GM21529 (cell line): ENCODE measurements around the gene ASPSCR1.

ENCODE experiments used
- ATAC-seq: cut with Tn5 transposase; IDR thresholded peaks from one replicate; pipeline ENCODE4 v1.9.1; 2021; ENCODE audit not compliant: unreplicated experiment

The ASPSCR1 gene

DNA sequence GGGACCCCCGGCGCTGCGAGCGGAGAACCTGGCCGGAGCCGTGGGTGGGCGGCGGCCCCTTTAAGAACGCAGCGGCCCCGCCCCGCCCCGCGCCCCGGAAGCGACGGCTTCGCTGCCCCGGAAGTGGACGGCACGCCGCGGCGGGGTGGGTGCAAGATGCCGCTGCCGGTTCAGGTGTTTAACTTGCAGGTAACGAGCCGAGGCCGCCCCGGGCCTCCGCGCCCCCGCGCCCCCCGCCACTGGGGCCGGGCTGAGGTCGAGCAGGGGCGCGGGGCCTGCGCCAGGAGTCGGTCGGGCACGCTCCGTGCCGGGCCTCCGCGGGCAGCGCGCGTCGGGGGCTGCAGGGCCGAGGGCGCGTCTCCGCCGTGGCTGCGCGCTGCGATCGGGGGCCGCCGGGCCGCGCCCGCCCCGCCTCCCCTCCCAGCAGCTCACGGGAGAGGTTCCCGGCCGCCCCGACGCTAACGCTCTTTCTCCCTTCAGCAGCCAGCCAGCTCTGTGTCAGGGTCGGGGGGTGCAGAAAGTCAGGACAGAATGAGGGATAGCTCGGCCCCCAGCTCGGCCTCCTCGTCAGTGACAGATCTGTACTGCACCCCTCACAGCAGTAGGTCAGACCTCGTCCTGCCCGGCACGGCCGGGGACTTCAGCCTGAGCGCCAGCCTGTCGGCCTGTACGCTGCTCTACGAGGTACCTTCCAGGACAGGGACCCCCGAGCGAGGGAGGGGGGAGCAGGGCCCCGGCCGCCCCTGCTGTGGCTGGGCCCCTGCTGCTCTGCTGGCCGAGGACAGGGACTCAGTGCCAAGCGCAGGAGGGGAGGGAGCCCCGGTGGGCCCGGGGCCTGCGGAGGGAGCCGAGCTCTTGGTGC, 74.6 kb downstream of the ASPSCR1 start, which contains the start of the genes GPS1 and RFNG:
Gene GPS1, plus strand, starts transcription at position 123 of the 862 bp plus-strand sequence. Its CDS starts 34 bp downstream, at position 157.
Gene RFNG, minus strand, starts transcription at position 36 of the 862 bp plus-strand sequence. CDS start 45 bp downstream, outside the sequence.
- peak; percentile 48 for ATAC-seq

DNA sequence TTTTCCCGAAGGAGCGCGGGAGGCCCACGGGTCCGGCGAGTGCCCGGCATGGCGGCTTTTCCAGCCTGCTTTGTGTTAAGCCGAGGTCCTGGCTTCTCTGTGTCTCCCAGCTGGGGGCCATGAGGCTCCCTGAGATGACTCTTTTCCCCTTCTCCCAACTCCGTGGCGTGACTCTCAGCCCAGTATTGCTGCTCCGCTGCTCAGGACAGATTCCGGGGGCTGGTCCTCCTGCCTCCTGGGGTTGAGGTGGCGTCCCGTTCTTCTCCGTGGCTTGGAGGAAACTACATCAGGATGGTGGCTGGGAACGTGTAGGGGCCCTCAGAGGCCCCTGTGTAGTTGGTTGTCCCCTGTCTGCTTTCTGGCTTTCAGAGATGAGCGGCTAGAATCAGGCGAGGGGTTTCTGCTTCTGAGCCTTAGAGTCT, 75.2 kb downstream of the ASPSCR1 start:
- no peak for ATAC-seq

DNA sequence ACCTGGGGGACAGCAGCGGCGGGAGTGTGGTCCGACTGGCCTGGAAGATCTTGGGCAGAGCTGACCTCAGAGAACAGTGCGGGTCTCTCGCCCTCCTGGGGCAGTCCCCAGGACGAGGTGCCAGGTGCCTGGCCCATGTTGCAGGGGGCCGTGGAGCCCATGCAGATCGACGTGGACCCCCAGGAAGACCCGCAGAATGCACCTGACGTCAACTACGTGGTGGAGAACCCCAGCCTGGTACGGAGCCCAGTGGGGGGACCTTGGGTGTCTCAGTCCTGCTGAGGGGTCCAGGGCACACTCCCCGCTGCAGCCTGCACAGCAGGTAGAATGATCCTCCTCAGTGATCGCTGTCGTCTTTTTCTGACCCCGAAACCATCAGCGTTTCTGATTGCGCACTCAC, 75.7 kb downstream of the ASPSCR1 start:
- no peak for ATAC-seq

DNA sequence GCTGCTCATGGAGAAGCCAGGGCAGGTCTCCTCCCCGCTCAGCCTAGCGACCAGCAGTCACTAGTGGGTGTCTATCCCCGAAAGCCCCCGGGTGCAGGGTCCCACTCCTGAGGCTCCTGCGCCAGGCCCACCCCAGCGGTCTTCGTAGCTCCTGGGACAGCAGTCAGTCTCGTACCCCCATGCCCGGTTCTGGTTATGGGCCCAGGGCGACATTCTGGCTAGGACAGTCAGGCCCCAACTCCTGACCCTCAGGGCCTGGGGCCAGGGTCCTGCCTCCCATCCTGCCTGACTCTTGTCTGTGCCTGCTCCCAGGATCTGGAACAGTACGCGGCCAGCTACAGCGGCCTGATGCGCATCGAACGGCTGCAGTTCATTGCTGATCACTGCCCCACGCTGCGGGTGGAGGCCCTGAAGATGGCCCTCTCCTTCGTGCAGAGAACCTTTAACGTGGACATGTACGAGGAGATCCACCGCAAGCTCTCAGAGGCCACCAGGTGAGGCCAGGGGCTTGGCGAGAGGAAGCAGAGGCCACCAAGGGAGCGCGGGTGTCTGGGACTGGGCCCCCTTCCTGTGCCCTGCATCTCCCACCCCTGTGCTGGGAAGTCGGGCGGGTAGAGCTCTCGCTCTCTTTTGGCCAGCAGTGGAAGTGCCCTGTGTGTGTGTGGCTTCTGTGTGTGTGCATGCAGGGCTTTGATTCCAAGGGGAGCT, 76.3 kb downstream of the ASPSCR1 start:
- no peak for ATAC-seq

DNA sequence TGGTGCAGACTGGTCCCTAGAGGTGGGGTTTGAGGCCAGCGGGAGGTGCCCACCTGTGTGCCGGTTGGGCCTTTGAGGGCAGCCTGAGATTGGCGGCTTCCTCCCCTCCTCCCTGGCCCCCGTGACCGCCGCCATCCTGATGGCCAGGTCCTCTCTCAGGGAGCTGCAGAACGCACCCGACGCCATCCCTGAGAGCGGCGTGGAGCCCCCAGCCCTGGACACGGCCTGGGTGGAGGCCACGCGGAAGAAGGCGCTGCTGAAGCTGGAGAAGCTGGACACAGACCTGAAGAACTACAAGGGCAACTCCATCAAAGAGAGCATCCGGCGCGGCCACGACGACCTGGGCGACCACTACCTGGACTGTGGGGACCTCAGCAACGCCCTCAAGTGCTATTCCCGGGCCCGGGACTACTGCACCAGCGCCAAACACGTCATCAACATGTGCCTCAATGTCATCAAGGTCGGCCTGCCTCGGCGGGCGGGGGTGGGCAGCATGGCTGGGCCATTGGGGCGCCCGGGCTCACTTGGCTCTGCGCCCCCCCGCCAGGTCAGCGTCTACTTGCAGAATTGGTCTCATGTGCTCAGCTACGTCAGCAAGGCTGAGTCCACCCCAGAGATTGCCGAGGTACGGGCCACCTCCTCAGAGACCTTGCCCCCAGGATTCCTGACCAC, 77.1 kb downstream of the ASPSCR1 start:
- no peak for ATAC-seq

DNA sequence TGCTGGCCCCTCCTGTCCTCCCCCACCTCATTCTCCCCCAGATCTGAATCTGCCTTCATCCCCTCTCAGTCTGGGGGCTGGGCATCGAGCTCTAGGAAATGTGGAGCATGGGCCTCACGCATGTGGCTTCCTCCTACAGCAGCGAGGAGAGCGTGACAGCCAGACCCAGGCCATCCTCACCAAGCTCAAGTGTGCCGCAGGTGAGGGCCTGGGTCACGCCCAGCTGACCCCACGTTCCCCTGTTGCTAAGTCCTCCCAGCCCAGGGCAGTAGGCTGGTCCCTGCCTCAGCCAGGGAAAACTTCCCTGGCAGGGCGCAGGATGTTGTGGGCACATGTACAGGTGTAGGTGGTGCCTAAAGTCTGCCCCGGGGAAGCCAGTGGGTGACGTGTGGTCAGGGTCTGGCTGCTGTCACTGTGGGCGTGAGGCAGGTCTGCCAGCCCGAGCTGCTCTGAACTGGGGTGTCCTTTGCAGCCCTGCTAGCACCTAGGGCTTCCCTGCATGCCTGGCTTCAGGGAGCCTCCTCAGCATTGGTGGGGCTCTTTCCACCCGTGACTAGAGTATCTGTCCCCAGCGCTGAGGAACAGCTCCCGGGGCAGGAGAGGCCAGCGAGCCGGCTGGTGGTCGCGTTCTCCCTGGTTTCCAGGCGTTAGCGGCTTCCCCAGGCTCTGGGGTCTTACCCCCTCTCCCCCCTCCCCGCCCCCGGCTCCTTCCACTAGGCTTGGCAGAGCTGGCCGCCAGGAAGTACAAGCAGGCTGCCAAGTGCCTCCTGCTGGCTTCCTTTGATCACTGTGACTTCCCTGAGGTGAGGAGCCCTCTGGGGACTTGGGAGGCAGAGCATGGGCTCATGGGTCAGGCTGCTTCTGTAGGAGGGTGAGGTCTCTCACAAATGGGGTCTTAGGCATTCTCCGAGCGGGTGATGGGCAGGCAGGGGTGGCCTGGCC, 77.9 kb downstream of the ASPSCR1 start:
- ATAC-seq: no peak

DNA sequence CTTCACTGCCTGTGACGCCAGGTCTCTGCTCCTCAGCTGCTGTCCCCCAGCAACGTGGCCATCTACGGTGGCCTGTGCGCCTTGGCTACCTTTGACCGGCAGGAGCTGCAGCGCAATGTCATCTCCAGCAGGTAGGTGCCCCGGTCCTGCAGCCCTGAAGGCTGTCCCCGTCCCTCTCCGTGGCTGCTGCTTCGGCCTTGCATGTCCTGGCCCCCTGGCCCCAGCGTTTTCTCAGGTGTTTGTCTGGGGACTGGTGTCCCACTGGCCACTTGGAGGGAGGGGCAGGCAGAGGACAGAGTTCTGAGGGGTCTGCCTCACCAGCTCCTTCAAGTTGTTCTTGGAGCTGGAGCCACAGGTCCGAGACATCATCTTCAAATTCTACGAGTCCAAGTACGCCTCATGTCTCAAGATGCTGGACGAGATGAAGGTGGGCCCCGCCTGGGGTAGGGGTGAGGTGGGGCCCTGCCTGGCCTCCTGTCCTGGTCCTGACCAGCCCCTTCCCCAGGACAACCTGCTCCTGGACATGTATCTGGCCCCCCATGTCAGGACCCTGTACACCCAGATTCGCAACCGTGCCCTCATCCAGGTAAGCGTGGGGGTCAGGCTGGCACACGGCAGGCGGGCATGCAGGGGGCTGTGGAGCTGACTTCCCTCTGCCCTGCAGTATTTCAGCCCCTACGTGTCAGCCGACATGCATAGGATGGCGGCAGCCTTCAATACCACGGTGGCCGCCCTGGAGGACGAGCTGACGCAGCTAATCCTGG, 78.7 kb downstream of the ASPSCR1 start:
- no peak for ATAC-seq

DNA sequence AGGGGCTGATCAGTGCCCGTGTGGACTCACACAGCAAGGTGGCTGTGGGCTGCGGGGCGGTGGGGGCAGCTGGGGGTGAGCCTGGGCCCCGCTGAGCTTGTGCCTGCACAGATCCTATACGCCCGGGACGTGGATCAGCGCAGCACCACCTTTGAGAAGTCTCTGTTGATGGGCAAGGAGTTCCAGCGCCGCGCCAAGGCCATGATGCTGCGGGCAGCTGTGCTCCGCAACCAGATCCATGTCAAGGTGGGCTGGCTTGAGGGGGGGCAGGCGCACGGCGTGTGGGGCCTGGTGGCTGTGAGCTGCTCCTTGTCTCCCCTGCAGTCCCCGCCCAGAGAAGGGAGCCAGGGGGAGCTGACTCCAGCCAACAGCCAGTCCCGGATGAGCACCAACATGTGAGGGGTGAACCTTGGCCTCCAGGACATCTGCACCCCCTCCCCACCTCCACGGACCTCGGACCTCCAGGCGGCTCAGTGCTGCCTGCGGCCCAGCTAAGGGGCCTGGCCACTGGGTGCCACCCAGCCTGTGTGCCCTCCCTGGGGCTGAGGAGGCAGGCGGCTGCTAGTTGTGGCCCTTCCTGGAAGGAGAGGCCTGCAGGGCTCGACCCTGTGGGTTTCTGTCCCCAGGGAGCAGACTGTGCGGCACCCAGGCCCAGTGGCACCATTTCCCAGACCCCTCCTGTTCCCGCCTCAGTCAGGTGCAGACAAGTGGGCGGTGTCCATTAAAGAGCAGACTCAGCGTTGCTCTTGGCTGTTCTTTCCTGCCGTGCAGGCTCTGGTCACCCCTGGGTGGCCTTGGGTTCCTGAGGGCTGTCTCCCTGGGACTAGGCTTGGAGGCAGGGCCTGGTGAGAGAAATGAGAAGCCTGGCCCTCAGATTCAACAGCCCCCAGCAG, 79.5 kb downstream of the ASPSCR1 start:
- no peak for ATAC-seq

DNA sequence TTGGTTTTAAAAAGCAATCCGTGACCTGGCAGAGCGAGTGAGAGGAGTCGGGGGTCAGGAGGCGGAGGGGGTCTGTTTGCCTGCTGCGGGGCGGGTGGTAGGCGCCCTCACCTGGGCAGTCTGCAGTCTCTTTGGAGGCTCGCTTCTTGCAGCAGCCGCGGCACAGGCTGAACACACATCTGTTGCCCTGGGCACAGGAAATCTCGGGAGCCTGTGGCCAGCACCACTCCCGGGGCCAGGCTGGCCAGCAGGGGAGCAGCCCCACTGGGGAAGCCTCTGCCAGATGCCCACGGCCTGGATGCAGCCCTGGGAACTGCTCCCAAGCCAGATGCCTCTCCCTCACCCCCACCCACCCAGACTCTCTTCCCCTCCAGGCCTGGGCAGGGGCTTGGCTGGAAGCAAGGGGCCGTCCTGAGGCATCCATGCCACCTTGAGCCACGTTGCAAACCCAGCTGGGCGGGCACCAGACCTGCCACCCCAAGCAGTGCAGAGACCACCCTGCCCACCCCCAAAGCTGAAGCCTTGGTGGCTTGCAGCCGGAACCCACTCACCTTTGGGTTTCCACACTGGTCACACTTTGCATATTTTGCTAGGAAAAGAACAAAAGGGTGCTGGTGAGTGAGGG, 80.9 kb downstream of the ASPSCR1 start:
- ATAC-seq: no peak

DNA sequence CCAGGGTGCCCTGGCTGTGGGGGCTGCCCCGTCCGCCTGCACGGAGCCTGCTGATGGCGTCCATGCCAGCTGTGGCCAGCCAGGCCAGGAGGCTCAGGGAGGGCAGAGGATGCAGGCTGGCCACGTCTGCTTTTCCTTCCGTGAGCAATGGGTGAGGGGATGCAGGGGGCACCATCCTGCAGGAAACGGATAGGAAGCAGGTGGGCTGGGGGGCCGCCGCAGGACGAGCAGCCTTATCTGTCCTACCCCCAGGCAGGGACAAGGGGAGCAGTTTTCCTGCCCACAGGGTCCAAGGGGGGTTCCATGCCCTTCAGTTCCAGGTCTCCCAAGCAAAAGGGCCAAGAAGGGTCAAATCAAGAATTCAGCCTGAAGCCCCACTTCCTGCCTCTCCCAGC, 81.4 kb downstream of the ASPSCR1 start:
- ATAC-seq: no peak

DNA sequence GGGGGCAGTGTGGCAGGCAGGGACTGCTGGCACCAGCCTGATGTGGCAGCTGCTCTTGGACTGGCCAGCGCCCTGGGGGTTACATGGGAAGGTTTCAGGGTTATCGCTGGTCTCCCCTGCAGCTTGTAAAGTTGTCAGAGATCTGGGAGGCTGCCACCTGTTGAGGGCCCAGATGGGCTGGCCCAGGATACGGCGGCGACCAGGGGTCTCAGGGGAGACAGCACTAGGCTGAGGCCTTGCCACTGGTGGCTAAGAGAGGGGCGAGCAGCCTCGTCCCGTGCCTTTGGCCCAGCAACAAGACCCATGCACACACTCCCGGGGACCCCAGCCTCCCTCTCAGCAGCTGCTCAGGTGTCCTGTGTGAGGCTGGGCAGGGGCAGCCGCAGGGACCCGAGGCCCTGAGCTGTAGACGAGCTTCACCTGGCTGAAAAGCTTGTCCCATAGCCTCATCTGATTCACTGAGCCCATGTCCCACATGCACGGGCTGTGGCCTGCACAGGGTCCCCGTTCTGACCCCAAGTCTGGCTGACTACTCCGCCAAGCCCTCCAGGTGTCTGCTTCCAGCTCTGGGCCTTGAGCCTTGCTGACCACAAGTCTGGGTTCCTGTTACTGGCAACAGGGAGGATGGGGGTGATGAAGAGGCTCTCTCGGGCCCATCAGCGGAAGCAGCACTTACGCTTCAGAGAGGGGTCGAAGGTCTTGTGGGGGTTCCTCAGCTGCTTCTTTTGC, 82.0 kb downstream of the ASPSCR1 start:
- no peak for ATAC-seq

DNA sequence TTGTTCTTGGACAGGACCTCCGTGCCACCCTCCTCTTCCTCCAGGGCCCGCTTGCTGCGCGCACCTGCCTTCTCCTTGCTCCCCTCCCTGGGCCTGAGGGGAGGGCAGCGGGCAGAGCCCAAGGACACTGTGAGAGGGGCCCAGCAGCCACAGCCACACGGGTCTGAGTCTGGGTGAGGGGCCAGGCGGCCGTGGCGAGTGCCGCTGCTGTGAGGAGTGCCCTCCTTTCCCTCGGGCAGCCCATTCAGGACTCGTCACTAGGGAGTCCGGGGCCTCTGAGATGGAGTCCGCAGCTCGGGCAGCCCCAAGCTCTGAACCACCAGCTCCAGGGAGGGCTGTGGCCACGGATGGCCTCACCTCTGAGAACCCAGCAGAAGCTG, 82.6 kb downstream of the ASPSCR1 start:
- ATAC-seq: no peak

DNA sequence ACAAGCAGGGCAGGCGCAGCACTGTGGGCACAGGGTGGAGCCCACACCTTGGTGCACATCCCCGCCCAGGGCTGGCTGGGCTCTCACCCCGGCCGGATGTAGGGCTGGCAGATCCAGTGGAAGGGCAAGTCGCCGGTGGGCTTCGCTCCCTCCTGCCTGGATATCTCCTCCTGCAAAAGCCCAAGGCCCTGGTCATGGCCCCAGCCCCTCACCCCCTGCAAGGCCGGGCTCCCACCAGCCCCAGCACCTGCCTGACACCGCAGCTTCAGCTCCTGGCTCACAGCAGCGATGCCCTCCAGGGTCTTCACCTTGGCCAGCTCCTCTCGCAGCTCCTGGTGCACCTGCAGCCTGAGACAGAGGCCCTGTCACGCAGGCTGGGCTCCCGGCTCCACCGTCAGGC, 83.2 kb downstream of the ASPSCR1 start:
- no peak for ATAC-seq

DNA sequence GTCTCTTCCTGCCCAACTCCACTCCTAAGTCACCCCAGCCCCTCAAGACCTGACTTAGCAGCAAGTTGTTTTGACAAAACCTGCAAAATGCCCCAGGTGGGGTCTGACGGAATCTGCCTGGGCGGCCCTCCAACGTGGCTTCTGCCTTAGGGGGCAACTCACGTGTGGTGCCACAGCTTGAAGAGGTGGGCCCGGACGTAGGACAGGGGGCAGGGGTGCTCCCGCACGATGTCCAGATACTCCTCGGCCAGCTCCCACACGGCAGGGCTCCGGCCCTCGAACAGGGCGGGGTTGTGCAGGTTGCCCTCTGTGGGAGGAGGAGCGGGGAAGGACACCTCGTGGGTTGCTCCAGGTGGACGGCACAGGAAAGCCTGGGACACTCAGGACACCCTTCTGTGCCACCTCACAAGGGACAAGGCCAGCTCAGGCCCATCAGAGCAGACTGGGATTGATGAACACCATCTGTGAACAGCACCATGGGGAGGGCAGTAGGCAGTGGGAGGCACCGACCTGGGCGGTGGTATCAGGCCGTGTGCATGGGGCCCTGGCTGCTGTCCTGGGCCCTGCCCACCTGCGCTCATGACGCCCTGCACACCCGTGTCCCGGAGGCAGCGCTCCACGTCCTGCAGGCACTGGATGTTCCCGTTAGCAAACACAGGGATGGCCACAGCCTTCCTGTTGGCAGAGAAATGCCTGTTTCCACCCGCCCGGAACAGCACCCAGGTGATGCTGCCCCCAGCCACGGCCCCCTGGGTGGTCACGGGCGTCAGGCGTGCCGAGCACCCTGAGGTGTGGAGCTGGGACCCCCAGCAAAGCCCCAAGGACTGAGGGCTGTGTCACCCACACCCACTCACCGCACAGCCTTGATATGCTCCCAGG, 83.9 kb downstream of the ASPSCR1 start:
- no peak for ATAC-seq

DNA sequence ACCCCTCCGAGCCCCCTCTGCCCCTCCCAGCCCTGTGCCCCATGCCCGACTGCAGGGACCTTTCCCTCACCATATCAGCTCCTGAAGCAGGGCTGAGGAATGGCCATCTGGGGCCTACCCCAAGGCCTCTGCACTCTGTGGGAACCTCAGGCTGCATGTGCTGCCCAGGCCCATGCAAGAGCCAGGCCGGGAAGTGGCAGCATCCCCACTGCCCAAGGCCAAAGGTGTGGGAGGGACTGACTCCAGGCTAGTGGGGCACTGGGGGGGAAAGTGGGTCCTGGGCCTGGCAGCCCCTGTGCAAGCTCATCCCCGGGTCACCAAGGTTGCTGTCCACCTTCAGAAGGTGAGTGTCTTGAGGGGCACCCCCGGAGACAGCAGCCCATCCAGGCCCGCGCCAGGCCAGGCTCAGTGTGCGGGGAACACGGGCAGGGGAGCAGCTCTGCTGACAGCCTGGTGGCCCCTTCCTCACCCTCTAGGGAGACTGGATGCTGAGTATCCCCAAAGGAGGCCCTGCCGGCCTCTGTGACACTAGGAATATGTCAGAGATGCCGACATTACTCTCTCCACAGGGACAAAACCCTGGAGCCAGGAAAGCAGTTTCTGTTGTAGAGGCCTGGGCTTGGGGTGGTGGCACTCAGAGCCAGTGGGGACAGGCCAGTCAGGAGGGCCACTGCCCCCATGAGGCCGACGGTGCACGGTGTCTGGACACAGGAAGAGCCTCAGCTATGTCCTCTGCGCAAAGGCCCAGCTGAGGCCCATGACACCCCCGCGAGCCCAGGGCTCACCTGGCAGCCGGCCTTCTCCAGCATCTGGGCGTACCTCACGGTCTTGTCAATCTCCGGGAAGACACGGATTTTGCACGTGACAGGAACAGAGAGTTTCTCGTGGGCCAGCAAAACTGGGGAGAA, 84.9 kb downstream of the ASPSCR1 start:
- ATAC-seq: no peak

DNA sequence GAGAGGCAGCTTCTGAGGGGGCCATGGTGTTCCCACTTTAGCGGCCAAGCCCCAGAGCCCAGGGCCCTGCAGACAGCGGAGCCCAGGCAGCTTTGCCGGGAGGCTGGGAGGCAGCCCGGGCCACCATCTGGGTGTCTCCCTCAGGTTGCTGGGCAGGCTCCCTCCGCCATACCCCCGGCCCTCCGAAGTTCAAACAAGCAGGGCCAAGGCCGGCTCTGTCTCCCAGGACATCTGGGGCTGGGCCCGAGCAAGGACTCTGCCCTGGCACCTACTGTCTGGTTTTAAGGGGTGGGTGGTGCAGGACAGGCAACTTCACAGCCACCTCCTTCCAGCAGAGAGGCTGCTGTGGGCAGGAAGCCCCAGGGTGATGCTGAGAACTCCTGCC, 85.5 kb downstream of the ASPSCR1 start:
- ATAC-seq: no peak
